Measurements from ENCODE around the gene BPIFB1.

BPIFB1 gene

DNA sequence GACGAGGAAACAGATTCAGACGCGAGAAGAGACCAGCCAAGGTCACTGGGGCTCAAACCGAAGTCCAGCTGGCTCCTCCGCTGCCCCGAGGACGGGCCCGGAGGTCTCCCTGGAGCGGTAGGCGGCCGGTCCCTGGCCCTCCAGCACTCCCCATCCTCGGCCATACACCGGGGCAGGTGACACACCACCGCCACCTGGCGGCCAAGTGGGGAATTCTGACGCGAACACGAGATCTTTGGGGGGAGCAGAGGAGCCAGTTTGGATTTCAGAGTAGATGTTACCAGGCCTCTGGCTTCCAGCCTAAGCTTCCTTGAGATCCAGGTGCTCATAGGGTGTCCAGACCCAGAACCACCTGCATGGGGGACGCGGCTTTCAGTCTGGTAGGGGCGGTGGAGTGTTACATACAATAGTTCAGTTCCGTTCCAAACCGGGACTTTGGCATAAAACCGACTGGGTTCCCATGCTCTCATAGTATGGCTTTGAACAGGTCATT is 16.1 kb downstream of the BPIFB1 start:
- peak; percentile 60 to 73 for DNase-seq

GRCh38 chr20:33301192-33301930 is 18.3 kb downstream of the BPIFB1 start:
- no peak for DNase-seq

- no peak for DNase-seq
Observed at GRCh38 chr20:33303595-33303994, 20.6 kb downstream of the BPIFB1 start.

GRCh38 chr20:33304046-33304445 is 21.0 kb downstream of the BPIFB1 start:
- no peak for DNase-seq

DNA sequence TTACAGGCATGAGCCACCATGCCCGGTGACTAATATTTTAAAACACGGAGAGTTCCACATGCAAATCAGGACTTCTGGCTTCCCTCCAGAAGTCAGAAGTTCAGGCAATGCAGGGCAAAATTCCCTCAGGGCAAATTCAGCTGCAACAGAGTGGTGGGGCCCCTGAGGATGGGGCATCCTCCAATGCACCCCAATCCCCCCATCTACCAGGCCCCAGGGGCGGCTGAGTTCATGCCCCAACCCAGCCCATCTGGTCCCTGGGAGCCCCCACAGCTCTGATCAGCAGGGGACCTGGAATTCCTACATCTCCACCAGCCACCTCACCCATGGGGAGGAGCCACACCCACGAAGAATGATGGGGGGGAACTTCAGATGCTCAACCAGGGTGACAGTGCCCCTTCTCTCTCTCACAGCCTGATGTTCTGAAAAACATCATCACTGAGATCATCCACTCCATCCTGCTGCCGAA is 22.6 kb downstream of the BPIFB1 start:
- DNase-seq, result no peak

GRCh38 chr20:33306228-33306627 is 23.2 kb downstream of the BPIFB1 start:
- DNase-seq, result no peak

GRCh38 chr20:33306807-33307206 is 23.8 kb downstream of the BPIFB1 start:
- no peak for DNase-seq

- no peak for DNase-seq
Observed at GRCh38 chr20:33308668-33309067, 25.7 kb downstream of the BPIFB1 start.

DNA sequence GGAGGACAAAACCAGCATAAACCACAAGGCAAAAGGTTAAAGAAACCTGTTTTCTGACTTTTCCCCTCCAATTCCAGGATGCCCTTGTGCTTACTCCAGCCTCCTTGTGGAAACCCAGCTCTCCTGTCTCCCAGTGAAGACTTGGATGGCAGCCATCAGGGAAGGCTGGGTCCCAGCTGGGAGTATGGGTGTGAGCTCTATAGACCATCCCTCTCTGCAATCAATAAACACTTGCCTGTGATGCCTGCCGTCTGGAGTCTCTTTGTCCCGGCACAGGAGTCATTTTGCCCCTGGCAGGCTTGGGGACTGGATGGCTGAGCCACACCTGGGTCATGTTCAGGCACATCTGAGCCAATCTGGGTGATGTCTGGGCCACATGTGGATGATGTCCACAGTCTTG is 26.6 kb downstream of the BPIFB1 start:
- no peak for DNase-seq

DNA sequence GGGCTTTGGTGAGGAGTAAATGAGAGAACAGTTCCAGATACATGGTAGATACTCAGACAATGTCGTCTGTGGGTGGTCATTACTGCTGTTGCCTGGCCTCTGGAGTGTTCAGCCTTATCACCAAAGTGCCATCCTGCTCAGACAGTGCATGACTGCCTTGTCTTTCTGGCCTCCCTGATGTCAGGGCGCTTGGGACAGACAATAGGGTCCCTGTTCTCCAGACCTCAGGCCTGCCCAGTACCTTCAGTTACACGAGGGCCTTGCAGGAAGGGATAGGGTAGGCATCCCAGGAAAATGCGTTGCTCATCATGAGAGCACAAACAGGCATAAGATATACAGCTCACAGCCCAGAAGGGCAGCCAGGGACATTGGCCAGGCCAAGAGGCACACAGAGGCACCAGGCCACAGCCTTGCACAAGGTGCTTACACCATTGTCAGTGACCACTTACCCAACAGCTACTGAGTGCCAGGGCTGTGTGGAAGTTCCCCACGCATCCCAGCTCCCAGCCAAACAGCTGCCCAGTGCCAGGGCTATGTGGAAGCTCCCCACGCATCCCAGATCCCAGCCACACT is 27.4 kb downstream of the BPIFB1 start:
- DNase-seq, result no peak

GRCh38 chr20:33311011-33311410 is 28.0 kb downstream of the BPIFB1 start:
- DNase-seq, result no peak

DNA sequence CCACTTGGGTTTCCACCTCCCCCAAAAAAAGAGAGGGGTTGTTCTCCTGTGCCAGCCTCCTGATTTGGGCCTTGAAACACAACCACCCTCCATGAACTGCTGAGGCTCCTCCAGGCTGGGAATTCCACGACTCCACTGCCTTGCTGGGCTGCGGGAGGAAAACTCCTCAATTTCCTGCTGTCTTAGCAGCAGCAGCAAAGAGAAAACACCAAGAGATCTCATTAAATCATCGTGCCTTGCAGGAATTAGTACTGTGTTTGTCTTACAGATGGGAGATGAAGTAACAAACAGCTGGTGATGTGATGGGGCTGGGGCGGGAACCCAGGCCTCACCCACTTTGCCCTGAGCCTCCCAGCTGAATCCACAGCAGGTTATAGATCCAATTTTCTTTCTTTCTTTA is 29.0 kb downstream of the BPIFB1 start:
- DNase-seq, result no peak

DNA sequence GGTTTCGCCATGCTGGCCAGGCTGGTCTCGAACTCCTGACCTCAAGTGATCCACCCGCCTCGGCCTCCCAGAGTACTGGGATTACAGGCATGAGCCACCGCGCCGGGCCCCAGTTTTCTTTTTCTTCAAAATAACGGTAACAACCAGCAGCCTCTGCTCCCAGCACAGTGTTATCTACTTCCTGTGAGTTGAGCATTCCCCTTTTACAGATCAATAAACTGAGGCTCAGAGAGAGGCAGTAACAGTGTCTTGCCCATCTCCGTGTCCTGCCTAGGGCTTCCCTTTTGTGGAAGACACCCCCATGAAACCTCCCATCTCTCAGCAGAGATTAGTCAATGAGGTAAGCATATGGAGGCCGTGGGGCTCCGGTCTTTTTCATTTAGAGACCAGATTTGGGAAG is 29.6 kb downstream of the BPIFB1 start:
- DNase-seq, result no peak

- DNase-seq, result no peak
Observed at GRCh38 chr20:33313686-33314314, 30.8 kb downstream of the BPIFB1 start.

- DNase-seq, result no peak
Observed at GRCh38 chr20:33316343-33316742, 33.3 kb downstream of the BPIFB1 start.

DNA sequence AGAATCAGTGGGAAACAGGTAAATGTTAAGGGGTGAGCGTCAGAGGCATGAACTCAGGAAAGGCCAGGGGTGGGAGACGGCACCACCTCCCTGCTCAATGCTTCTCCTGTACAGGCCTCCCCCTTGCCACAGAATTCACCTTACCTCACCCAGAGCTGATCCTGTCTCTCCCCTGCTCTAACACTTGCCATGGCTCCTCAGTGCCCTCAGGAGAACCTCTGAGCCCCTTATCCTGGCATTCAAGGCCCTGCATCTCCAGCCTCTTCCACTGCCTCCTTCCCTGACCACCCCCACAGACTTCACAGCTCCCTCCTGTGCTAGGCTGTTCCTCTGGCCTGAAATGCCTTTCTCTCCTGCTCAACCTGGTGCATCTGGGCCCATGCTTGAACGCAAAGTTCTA is 33.9 kb downstream of the BPIFB1 start:
- no peak for DNase-seq

- no peak for DNase-seq
Observed at GRCh38 chr20:33317424-33318095, 34.5 kb downstream of the BPIFB1 start.

- DNase-seq, result no peak
Observed at GRCh38 chr20:33318096-33318429, 35.0 kb downstream of the BPIFB1 start.

DNA sequence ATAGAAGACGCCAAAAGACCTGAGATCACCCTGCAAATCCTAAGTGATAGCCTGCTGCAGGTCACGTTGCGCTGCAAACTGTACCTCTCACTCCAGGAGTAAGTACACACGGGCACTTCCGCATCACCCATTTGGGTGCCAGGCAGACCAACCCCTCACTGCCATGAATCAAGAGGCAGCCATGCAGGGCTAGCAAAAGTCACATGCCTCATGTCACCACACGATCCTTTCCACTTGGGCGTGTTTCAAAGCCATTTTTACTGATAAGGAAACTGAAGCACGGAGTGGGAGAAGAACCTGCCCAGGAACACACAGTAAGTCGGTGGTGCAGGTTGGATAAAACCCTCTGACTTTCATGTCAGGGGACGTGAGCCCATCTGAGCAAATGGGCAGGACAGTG is 37.0 kb downstream of the BPIFB1 start:
- DNase-seq, result no peak

GRCh38 chr20:33322456-33322855 is 39.4 kb downstream of the BPIFB1 start:
- no peak for DNase-seq

DNA sequence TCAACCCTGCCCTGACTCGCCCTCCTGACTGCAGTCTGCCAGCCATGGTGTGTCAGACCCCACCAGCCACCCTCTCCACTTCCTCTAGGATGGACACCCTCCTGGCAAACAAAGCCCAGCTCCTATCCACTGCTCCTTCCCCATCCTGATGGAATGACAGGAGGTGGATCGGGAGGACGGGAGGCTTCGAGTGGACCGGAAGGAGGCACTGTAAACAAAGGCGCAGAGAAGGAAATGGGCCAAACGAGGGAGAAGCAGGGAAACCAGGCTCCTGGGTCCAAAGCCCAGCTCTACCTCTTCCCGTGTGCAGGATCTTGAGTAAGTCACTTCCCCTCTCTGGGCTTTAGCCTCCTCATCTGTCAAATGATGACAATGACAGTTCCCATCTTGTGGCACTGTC is 40.2 kb downstream of the BPIFB1 start:
- no peak for DNase-seq

DNA sequence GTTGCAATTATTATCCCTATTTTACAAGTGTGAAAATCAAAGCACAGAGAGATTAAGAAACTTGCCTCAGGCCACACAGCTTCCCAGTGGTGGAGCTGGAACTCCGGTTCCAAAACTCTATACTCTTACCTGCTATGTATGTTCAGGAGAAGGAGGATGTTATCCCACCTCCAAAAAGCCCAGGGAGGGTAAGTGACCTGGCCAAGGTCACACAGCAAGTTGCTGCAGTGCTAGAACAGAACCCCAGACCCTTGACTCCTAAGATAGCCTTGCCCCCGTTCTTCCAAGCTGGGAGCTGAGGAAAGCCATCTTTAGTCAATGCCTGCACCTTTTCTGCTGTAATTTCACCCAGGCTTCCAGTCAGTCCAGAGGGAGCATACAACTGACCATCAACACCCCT is 42.3 kb downstream of the BPIFB1 start:
- no peak for DNase-seq
